GM08714 (cell line): ENCODE data around the gene ABHD8.
"Not testable (repeated sequence)": the region's sequence is repeated elsewhere in the genome, so short reads cannot be mapped to it uniquely, and the experiment has no call there.

Experiments
- H3K4me3 ChIP-seq: fragments of 200-500 bp; sonication (Bioruptor generic); 2 replicates; pipeline ENCODE4 v1.5.1; 2014; ENCODE audit warnings: mild to moderate bottlenecking, low read length, inconsistent platforms
- ZNF274 ChIP-seq: IDR thresholded peaks from 2 replicates; pipeline ENCODE4 v1.6.1; 2012; ENCODE audit warnings: mild to moderate bottlenecking, low read depth, low read length

Gene ABHD8

DNA sequence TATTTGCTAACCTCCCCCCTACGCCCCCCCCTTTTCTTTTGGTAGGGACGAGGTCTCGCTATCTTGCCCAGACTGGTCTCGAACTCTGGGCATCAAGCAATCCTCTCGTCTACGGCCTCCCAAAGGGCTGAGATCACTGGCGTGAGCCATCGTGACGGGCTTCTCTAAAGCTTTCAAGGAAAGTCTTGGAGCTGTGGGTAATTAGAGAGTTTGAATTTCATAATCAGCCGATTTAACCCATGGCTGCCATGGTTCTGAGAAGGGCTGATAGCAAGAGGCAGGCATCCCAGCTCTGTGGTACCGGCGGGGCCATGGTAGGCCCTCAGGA lies 679 bp upstream of the ABHD8 start:
- no peak for TF ChIP-seq ZNF274
- H3K4me3 ChIP-seq = no peak overlapping the region

DNA sequence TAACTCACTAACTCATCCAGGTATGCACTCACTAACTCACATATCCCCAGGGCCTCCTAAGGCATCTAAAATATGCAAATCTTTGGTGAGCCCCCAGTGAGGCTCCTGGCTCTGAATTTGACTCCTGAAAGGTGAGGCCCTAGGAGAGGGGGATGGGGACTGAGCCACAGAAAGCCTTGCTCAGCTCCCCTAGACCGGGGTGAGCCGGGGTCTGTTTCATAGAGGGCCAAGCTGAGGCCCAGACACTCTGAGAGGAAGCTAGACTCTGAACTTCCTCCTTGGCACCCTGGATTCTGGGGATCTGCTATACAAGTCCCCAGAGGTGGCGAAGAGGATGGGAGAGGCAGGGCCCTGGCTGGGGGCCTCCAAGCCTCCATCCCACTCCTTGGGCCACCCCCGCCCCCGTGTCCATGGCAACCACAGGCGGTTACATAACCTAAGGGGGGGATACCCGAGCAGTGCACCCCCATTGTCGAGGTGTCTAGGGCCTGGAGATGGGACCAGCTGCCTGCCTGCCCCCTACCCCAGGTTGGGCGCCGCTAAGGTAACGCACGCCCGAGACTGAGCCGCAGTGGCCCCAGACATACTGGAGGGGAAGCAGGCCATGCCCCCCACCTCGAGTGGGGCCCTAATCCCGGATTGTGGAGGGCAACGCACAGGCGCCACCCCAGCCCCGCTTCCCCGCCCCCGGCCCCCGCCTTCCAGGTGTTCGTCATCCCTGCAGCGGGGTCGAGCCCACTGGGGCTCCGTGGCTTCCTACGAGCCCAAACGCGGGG lies 646 bp downstream of the ABHD8 start:
- no peak for TF ChIP-seq ZNF274
- peak overlapping the region; percentile 69 for H3K4me3 ChIP-seq

DNA sequence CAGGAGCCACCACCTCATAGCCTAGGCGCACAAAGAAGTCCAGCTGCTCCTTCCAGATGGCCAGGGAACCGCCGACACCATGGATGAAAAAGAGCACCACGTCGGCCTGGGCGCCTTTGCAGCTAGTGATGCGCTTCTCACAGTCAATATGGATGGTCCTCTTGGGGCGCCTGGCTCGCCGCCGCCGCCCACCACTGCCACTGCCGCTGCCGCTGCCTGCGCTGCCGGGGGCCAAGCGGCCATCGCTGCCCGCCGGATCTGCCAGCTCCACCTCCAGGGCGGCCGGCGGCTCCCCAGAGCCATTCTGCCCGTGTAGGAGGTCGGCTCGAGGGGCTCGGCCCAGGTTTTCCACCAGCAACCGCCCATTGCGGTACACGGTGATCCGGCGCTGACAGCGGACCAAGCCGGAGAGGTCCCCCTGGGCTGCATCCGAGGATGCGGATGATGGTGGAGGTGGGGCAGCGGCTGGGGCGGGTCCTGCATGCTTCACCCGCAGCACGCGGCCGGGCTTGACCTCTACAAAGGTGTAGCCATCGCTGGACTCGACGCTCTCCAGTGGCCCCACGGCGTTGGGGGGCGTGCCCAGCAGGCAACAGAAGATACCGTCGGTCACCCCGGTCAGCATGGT lies 2.1 kb downstream of the ABHD8 start:
- no peak for TF ChIP-seq ZNF274
- no peak overlapping the region for H3K4me3 ChIP-seq

DNA sequence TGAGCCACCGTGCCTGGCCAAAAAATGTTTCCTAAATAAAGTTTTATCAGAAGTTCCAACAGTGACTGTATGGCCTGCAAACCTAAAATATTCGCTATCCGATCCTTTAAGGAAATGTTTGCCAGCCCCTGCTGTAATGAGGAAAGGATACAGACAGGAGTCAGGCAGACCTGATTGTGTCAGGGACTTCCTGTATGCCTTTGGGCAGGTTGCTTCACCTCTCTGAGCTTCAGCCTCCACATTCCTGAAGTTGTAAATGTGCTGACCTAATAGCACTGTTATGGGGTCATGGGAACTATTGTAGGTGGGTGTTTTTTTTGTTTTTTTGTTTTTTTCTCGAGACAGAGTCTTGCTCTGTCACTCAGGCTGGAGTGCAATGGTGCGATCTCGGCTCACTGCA lies 6.2 kb downstream of the ABHD8 start:
- H3K4me3 ChIP-seq = no peak overlapping the region
- TF ChIP-seq ZNF274 = no peak

DNA sequence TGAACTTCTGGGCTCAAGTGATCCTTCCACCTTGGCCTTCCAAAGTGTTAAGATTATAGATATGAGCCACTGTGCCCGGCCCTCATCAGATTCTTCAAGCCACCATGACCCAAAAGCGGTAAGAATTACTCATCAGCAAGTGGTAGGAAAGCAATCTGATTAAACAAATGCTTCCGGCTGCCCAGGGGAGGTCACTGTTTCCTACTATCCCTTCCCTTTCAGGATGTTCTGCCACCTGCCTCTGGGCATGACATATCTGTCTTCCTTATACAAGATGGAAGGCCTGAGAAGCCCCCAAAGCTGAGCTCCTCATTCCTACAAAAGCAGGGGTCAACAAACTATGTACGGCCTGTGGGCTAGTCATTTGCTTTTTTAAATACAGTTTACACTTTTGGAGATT lies 7.0 kb downstream of the ABHD8 start:
- no peak overlapping the region for H3K4me3 ChIP-seq
- TF ChIP-seq ZNF274 = no peak

DNA sequence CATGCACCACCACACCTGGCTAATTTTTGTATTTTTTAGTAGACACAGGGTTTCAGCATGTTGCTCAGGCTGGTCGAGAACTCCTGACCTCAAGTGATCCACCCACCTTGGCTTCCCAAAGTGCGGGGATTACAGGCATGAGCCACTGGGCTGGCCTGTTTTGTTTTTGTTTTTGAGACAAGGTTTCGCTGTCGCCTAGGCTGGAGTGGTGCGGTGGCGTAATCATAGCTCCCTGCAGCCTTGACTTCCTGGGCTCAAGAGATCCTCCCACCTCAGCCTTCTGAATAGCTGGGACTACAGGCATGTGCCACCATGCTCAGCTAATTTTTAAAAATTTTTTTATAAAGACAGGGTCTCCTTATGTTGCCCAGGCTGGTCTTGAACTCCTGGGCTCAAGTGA lies 7.7 kb downstream of the ABHD8 start:
- H3K4me3 ChIP-seq = not testable (repeated sequence)

DNA sequence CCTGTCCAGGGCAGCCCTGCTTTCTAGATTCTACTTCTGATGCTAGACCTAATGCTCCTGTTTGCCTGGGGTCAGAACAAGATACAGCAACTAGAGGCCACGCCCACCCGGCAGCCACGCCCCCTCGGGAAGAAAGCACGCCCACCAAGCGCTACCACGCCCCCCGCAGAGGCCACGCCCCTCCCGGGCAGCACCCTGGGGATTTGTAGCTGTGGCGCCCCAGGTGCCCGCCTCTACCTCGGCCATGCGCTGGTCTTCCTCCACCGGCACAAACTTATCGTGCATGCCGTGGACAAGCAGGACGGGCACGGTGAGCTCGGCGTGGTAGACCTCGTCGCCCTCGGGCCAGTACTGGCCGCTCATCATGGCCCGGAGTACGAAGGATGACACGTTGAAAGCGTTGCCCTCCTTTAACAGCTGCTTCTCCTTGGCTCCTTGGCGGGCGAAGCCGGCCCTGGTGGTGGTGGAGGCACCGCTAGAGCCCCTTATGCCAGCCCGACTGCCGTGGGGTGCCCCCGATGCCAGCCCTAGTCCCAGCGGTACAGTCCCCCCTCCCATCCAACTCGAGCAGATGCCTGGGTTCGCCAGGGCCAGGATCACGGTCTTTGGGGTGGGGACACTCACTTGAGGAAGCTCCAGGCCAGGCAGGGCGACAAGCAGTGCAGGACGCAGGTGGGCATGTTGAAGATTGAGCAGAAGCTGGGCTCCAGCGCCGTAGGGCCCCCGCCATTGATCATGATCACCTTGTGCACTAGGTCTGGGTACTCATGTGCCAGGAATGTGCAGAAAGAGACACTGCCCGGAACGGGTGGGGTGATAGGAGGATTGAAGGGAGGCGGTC lies 9.0 kb downstream of the ABHD8 start:
- TF ChIP-seq ZNF274 = no peak
- H3K4me3 ChIP-seq = no peak overlapping the region

DNA sequence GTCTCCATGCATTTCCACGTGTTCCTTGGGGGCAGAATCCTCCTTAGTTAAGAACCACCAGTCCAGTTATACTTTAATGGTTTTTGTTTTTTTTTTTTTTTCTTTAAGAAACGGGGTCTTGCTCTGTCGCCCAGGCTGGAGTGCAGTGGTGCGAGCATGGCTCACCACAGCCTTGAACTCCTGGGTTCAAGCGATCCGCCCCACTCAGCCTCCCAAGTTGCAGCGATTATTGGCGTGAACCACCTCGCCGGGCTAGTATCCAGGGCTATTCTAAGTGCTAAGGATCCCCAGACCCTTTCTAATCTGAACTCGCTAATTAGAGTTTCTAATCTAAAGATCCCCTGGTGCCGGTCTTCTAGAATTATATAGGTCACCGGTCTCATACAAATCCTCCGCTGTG lies 9.6 kb downstream of the ABHD8 start:
- H3K4me3 ChIP-seq = no peak overlapping the region
- no peak for TF ChIP-seq ZNF274

DNA sequence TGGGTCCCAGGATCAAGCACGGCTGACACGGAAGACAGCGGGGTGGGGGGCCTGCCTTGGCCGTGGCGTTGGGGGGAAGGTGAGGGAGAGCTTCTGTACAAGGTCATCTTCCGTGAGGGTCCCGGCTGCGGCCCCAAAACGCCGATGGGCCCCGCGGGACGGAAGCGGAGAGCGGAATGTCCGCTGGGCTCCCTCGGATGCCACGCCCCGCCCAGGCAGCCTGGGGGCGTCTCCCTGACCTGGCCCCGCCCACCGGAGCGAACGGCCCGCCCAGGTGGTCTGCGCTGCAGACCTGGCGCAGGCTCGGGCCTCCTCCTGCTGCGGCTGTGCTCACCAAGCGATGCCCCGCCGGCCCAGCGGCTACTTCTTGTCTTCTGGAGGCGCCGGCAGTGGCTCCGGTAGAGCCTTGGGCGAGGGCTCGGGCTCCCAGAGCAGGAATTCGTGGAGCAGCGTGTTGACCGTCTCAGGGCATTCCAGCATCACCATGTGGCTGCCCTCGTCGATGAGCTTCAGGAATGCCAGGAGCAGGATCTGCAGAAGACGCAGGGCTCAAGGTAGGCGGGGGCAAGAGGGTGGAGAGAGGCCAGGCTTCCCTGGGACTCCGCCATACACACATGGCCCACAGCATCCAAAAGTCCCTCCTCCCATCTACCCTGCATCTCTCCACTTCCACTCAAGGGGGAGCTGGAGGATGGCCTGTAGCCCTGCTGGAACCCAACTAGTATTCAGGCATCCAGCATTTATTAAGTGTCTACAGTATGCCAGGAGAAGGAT lies 10.7 kb downstream of the ABHD8 start:
- peak overlapping the region; percentile 61; the same call in 1 of the 2 replicates for H3K4me3 ChIP-seq
- TF ChIP-seq ZNF274 = no peak

DNA sequence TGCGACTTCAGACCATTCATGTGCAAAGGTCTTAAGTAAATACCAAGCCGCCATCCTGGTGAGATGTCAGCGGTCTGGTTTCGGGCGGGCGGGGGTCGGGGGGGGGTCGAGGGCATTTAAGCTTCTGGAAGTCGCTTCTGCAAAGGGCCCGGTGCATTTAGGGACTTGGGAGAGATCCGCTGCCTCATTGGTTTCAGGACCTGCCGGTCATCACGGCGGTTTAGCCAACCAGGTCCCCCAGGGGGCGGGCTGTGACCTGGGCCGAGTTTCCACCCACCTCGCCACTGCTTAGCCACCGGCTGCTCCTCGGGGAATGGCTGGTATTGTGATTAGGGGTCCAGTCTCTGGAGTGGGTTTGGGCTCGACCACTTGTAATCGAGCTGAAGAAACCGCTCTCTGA lies 13.7 kb downstream of the ABHD8 start:
- no peak overlapping the region for H3K4me3 ChIP-seq
- no peak for TF ChIP-seq ZNF274

DNA sequence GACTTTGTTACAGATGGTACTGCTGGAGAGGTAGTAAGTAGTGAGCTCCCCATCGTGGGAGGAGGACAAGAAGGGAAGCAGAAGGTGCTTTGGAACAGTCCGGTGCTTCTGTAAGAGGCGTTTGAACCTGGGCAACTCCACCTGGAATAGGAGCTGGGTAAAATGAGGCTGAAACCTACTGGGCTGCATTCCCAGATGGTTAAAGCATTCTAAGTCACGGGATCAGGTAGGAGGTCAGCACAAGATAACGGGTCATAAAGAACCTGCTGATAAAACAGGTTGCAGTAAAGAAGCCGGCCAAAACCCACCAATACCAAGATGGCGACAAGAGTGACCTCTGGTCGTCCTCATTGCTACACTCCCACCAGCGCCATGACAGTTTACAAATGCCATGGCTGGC lies 16.5 kb downstream of the ABHD8 start:
- H3K4me3 ChIP-seq = no peak overlapping the region
- TF ChIP-seq ZNF274 = no peak

DNA sequence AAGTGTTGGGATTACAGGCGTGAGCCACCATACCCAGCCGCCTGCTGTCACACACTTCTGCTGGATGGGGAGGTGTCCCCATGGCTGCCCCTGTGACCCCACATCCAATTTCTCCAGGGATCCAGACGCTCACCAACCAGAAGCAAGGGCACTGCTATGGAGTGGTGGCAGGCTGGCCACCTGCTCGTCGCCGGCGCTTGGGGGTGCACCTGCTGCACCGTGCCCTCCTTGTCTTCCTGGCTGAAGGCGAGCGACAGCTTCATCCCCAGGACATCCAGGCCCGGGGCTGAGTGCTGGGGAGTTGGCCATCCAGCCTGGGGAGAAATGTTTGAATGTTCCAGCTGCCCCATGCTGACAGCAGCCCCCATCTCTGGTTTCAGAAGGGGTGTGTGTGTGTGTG lies 17.0 kb downstream of the ABHD8 start:
- H3K4me3 ChIP-seq = no peak overlapping the region
- no peak for TF ChIP-seq ZNF274

DNA sequence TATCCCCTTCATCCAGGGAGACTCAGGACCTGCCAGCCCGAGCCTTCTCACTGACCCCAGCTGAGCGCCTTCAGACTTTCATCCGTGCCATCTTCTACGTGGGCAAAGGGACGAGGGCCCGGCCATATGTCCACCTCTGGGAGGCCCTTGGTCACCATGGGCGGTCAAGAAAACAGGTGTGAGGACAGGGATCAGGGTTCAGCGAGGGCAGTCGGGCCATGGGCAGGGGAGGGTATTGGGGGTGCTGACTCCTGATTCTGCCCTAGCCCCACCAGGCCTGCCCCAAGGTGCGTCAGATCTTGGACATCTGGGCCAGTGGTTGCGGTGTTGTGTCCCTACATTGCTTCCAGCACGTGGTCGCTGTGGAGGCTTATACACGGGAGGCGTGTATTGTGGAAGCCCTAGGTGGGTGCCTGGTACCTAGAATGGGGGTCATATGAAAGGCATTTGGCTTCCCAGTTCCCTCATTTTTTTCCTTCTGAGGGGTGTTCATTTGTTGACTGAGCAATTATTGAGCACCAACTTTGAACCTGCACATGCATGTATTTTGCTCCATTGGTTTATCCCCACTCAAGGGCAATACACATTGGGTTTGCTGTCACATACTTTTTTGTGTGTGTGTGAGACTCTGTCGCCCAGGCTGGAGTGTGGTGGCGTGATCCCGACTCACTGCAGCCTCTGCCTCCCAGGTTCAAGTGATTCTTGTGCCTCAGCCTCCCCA lies 17.6 kb downstream of the ABHD8 start:
- TF ChIP-seq ZNF274 = no peak
- no peak overlapping the region for H3K4me3 ChIP-seq
